ENCODE data around the gene REPIN1.

REPIN1 gene

DNA sequence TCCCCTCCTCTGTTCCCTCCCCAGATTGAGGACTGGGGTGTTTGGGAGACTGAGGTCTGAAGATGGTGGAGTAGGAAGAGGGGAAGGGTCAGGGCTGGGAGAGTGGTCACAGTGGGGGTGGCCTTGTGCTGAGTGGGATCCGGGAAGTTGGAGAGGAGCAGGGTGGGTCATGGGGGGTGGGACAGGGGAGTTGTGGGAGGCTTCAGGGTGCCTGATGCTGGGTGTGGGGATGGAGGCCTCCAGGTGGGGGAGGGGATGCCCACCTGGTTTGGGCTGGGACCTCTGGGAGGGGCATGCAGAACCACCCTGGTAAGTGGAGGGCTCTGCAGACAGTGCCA, 13.1 kb downstream of the REPIN1 start:
- Histone ChIP-seq H3K4me3 (ENCODE audit: low read depth, low read length) (no peak overlapping the region), H3K18ac (ENCODE audit: low read length) (no peak overlapping the region), H2AK5ac (ENCODE audit: low read length) (no peak overlapping the region), H3K27ac (ENCODE audit: low read depth, low read length) (no peak overlapping the region), H4K12ac (ENCODE audit: low read depth, low read length) (no peak overlapping the region), H3K27me3 (ENCODE audit: insufficient read depth, low read length) (no peaks in the 10 kb centered on the region), H4K91ac (ENCODE audit: low read depth, low read length) (no peak overlapping the region), H3K23ac (ENCODE audit: low read length) (no peak overlapping the region), H3K9ac (ENCODE audit: low read length) (no peak overlapping the region), H2BK12ac (ENCODE audit: low read length) (no peak overlapping the region), H3K4me1 (ENCODE audit: control insufficient read depth in 1 of 2, insufficient read depth in 2 of 2, low read length in 2 of 2) (peaks cover 30 to 36% of the 10 kb centered on the region in 2 experiments), H4K8ac (ENCODE audit: low read depth, low read length) (no peak overlapping the region), H3K79me1 (ENCODE audit: low read length) (peaks cover 24% of the 10 kb centered on the region), H3K79me2 (ENCODE audit: control insufficient read depth, insufficient read depth, low read length, poor library complexity) (peaks cover 16% of the 10 kb centered on the region), H2BK5ac (ENCODE audit: low read depth, low read length, poor library complexity) (no peak overlapping the region), H3K4me2 (ENCODE audit: low read length) (no peak overlapping the region), H3K9me3 (ENCODE audit: insufficient read depth, low read depth, low read length) (peaks cover 2% of the 10 kb centered on the region), H2AFZ (ENCODE audit: insufficient read depth, low read length, poor library complexity) (no peak overlapping the region), H3K4ac (ENCODE audit: low read depth, low read length) (no peak overlapping the region), H3K14ac (ENCODE audit: low read length) (no peak overlapping the region), H2BK120ac (ENCODE audit: insufficient read depth, low read length, poor library complexity) (no peak overlapping the region), H3K36me3 (ENCODE audit: control insufficient read depth in 1 of 2, insufficient read depth in 2 of 2, low read length in 2 of 2) (peaks cover 5 to 9% of the 10 kb centered on the region in 2 experiments)
- WGBS (ENCODE audit: extremely low coverage, insufficient coverage, insufficient read length): no CpG with 5 or more reads among the region's 1 CpG
- no peak for DNase-seq

DNA sequence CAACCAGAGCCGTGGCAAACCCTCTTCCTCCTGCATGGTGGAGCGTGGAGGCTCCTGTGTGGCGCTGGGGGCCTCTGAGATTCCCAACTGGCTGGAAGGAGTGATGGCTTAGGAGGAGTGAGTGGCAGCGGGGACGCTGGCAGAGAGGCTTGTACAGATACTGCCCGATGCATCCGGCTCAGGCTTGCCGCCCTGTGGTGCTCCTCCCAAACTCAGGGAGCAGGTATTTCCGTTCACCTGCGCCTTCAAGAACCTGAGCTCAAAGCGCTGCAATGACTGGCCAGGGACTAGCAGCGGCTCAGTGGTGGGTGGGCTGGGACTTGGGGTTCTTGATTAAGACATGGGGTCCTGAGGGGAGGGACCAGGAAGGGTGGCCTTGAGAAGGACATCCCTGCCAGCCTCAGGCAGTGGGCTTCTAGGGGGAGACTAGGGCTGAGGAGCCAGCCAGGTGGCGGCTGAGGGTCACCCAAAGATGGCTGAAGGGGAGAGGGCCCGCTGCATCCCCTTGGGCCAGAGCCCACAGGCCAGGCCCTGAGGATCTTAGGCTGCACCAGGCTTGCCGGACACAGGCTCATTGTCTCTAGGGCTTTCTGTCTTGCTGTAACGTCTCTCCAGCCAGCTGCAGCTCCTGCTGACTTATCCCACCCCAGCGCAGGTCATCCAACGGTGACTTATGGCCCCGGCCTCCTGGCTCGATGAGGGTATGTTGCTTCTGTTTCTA, 13.7 kb downstream of the REPIN1 start:
- no peak overlapping the region for H3K23ac ChIP-seq (ENCODE audit: low read length)
- H3K79me1 ChIP-seq (ENCODE audit: low read length): peaks cover 24% of the 10 kb centered on the region
- no peak overlapping the region for H3K4ac ChIP-seq (ENCODE audit: low read depth, low read length)
- no peaks in the 10 kb centered on the region for H3K27me3 ChIP-seq (ENCODE audit: insufficient read depth, low read length)
- H3K9me3 ChIP-seq (ENCODE audit: insufficient read depth, low read depth, low read length): peaks cover 2% of the 10 kb centered on the region
- no peak for DNase-seq
- peaks cover 16% of the 10 kb centered on the region for H3K79me2 ChIP-seq (ENCODE audit: control insufficient read depth, insufficient read depth, low read length, poor library complexity)
- H3K18ac ChIP-seq (ENCODE audit: low read length): peak overlapping the region; percentile 49
- H4K8ac ChIP-seq (ENCODE audit: low read depth, low read length): no peak overlapping the region
- no peak overlapping the region for H3K4me3 ChIP-seq (ENCODE audit: low read depth, low read length)
- peak overlapping the region; percentile 25 for H2BK12ac ChIP-seq (ENCODE audit: low read length)
- peaks cover 5 to 9% of the 10 kb centered on the region in 2 experiments for H3K36me3 ChIP-seq (ENCODE audit: control insufficient read depth in 1 of 2, insufficient read depth in 2 of 2, low read length in 2 of 2)
- whole genome bisulfite sequencing (ENCODE audit: extremely low coverage, insufficient coverage, insufficient read length): no CpG with 5 or more reads among the region's 20 CpGs
- H3K4me2 ChIP-seq (ENCODE audit: low read length): no peak overlapping the region
- no peak overlapping the region for H3K9ac ChIP-seq (ENCODE audit: low read length)
- H4K12ac ChIP-seq (ENCODE audit: low read depth, low read length): no peak overlapping the region
- peak overlapping the region; percentile 14 for H2AK5ac ChIP-seq (ENCODE audit: low read length)
- H3K14ac ChIP-seq (ENCODE audit: low read length): no peak overlapping the region
- H3K4me1 ChIP-seq (ENCODE audit: control insufficient read depth in 1 of 2, insufficient read depth in 2 of 2, low read length in 2 of 2): peaks cover 30 to 35% of the 10 kb centered on the region in 2 experiments
- no peak overlapping the region for H2BK5ac ChIP-seq (ENCODE audit: low read depth, low read length, poor library complexity)
- H2BK120ac ChIP-seq (ENCODE audit: insufficient read depth, low read length, poor library complexity): no peak overlapping the region
- no peak overlapping the region for H2AFZ ChIP-seq (ENCODE audit: insufficient read depth, low read length, poor library complexity)
- H3K27ac ChIP-seq (ENCODE audit: low read depth, low read length): no peak overlapping the region
- H4K91ac ChIP-seq (ENCODE audit: low read depth, low read length): peak overlapping the region; percentile 15

DNA sequence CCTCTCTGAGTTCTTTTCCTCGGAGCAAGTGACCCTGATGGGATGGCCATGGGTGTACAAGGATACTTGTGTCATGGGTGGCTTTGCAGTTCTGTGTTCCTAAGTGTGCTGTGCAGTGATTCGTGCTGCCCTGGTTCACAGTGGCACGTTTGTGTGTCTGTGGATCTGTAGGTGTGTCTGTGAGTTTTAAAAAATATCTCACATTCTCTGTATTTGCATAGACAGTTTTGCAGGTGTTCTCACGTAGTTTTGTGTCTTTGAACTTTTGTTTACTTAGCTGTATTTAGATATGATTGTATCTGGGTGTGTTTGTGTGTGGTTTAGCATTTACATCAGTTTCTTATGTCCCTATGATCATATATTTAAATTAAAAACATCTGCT, 14.2 kb downstream of the REPIN1 start:
- Histone ChIP-seq H3K4me3 (ENCODE audit: low read depth, low read length) (no peak overlapping the region), H3K4me1 (ENCODE audit: control insufficient read depth in 1 of 2, insufficient read depth in 2 of 2, low read length in 2 of 2) (peaks cover 26 to 32% of the 10 kb centered on the region in 2 experiments), H3K36me3 (ENCODE audit: control insufficient read depth in 1 of 2, insufficient read depth in 2 of 2, low read length in 2 of 2) (peaks cover 7 to 11% of the 10 kb centered on the region in 2 experiments), H3K79me2 (ENCODE audit: control insufficient read depth, insufficient read depth, low read length, poor library complexity) (peaks cover 16% of the 10 kb centered on the region), H3K27me3 (ENCODE audit: insufficient read depth, low read length) (no peaks in the 10 kb centered on the region), H2BK5ac (ENCODE audit: low read depth, low read length, poor library complexity) (no peak overlapping the region), H2BK12ac (ENCODE audit: low read length) (no peak overlapping the region), H3K4me2 (ENCODE audit: low read length) (no peak overlapping the region), H3K79me1 (ENCODE audit: low read length) (peaks cover 21% of the 10 kb centered on the region), H3K23ac (ENCODE audit: low read length) (no peak overlapping the region), H3K4ac (ENCODE audit: low read depth, low read length) (no peak overlapping the region), H4K12ac (ENCODE audit: low read depth, low read length) (no peak overlapping the region), H3K18ac (ENCODE audit: low read length) (no peak overlapping the region), H3K14ac (ENCODE audit: low read length) (no peak overlapping the region), H4K8ac (ENCODE audit: low read depth, low read length) (no peak overlapping the region), H2BK120ac (ENCODE audit: insufficient read depth, low read length, poor library complexity) (no peak overlapping the region), H2AFZ (ENCODE audit: insufficient read depth, low read length, poor library complexity) (no peak overlapping the region), H4K91ac (ENCODE audit: low read depth, low read length) (peak overlapping the region; percentile 15), H3K9me3 (ENCODE audit: insufficient read depth, low read depth, low read length) (peaks cover 2% of the 10 kb centered on the region), H2AK5ac (ENCODE audit: low read length) (no peak overlapping the region), H3K27ac (ENCODE audit: low read depth, low read length) (no peak overlapping the region), H3K9ac (ENCODE audit: low read length) (no peak overlapping the region)
- DNase-seq: no peak
- no CpG with 5 or more reads among the region's 4 CpGs for WGBS (ENCODE audit: extremely low coverage, insufficient coverage, insufficient read length)

DNA sequence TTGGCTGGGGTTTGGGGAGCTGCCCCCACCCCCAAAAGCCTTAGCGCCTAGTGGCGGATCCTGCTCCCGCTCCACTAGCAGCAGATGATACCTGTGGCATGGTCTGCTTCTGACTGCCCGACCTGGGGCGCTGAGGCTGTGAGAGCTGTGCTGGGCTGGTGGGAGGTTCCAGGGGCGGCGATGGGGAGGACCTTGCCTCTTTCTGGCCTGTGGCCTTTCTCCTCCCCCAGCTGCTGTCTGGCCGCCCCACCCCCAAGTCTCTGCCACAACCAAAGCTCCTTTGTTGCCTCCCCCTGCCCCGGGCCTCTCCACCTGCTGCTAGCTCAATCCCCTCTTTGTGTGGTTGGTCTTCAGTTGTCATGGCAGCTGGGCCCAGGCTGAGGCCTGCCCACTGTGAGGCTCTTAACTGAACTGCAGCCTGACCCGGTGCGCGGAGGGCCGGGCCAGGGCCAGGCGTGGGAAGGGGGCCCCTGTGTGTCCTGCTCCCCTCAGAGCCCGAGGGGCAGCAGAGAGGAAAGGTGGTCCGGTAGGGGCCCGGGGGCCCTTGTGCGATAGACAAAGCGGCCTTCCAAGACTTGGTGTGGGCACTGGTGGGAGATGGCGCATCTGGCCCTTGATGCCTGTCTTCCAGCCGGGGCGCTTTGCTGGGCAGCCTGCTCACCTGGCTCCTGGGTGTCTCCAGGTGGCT, 15.2 kb downstream of the REPIN1 start:
- Histone ChIP-seq H4K8ac (ENCODE audit: low read depth, low read length) (peak overlapping the region; percentile 50), H4K91ac (ENCODE audit: low read depth, low read length) (peak overlapping the region; percentile 60), H2BK5ac (ENCODE audit: low read depth, low read length, poor library complexity) (peak overlapping the region; percentile 42), H3K79me1 (ENCODE audit: low read length) (peaks cover 12% of the 10 kb centered on the region), H3K9ac (ENCODE audit: low read length) (no peak overlapping the region), H3K4me3 (ENCODE audit: low read depth, low read length) (no peak overlapping the region), H2AK5ac (ENCODE audit: low read length) (peak overlapping the region; percentile 67), H3K18ac (ENCODE audit: low read length) (peak overlapping the region; percentile 95), H3K27me3 (ENCODE audit: insufficient read depth, low read length) (no peaks in the 10 kb centered on the region), H3K4ac (ENCODE audit: low read depth, low read length) (peak overlapping the region; percentile 80), H3K27ac (ENCODE audit: low read depth, low read length) (no peak overlapping the region), H3K79me2 (ENCODE audit: control insufficient read depth, insufficient read depth, low read length, poor library complexity) (peaks cover 12% of the 10 kb centered on the region), H3K4me2 (ENCODE audit: low read length) (peak overlapping the region; percentile 17), H3K4me1 (ENCODE audit: control insufficient read depth in 1 of 2, insufficient read depth in 2 of 2, low read length in 2 of 2) (peaks cover 23 to 29% of the 10 kb centered on the region in 2 experiments), H2AFZ (ENCODE audit: insufficient read depth, low read length, poor library complexity) (peak overlapping the region; percentile 2), H3K36me3 (ENCODE audit: control insufficient read depth in 1 of 2, insufficient read depth in 2 of 2, low read length in 2 of 2) (peaks cover 13 to 18% of the 10 kb centered on the region in 2 experiments), H3K14ac (ENCODE audit: low read length) (peak overlapping the region; percentile 76), H2BK120ac (ENCODE audit: insufficient read depth, low read length, poor library complexity) (peak overlapping the region; percentile 39), H3K9me3 (ENCODE audit: insufficient read depth, low read depth, low read length) (peaks cover 2% of the 10 kb centered on the region), H2BK12ac (ENCODE audit: low read length) (peak overlapping the region; percentile 70), H4K12ac (ENCODE audit: low read depth, low read length) (peak overlapping the region; percentile 11), H3K23ac (ENCODE audit: low read length) (no peak overlapping the region)
- DNase-seq: no peak
- WGBS (ENCODE audit: extremely low coverage, insufficient coverage, insufficient read length): no CpG with 5 or more reads among the region's 22 CpGs
